BJ (cell line): Measurements from ENCODE around the gene SHROOM3. TPM values are rescaled to one million over a fixed set of nuclear protein-coding genes. Genes with fewer than 3 reads are reported as not detected.

Source experiments
- CTCF ChIA-PET: fragments of 350-600 bp; formaldehyde crosslinking; extraction: SDS; loops from one replicate; lab custom pipeline; 2021; ENCODE audit warnings: antibody characterized with exemption, inconsistent platforms; lab: Yijun Ruan, JAX
- POLR2A ChIA-PET: fragments of 300-600 bp; sonication (Branson Sonifier 250); formaldehyde crosslinking; extraction: SDS; loops from one replicate; lab custom pipeline; 2021; ENCODE audit warnings: antibody characterized with exemption; lab: Charles Lee
- DNase-seq: peaks from one replicate; pipeline ENCODE4 v3.0.0-alpha.2; 2011; ENCODE audit warnings: low read depth
- H3K27me3 ChIP-seq: 2 replicates; pipeline ENCODE4 v1.6.0; 2011; ENCODE audit warnings: low read length; ENCODE audit not compliant: control insufficient read depth, insufficient read depth
- H3K36me3 ChIP-seq: 2 replicates; pipeline ENCODE4 v1.5.1; 2011; ENCODE audit warnings: low read length; ENCODE audit not compliant: control insufficient read depth, insufficient read depth
- H3K4me3 ChIP-seq: 2 replicates; pipeline ENCODE4 v1.5.1; 2011; ENCODE audit warnings: low read depth, mild to moderate bottlenecking, control low read depth, low read length
- CTCF ChIP-seq: IDR thresholded peaks from 2 replicates; pipeline ENCODE4 v1.5.1; 2011; ENCODE audit warnings: low read depth, mild to moderate bottlenecking, control low read depth, inconsistent platforms, low read length, moderate library complexity; ENCODE audit not compliant: insufficient read depth
- polyA plus RNA-seq: library from polyadenylated mRNA; depleted of rRNA; stranded (reverse); fragments of >200 nt; gene quantifications from 2 replicates; pipeline ENCODE4 v1.2.3, GENCODE V29; 2011

SHROOM3 gene
- polyA plus RNA-seq, 1 experiment = 46.1 TPM

- no peaks in the 10 kb centered on the region for H3K36me3 ChIP-seq
- no peak overlapping the region for H3K4me3 ChIP-seq
- DNase-seq = no peak
- no peak for TF ChIP-seq CTCF
- ChIA-PET CTCF (no interaction called here), POLR2A (no interaction called here)
- no peaks in the 10 kb centered on the region for H3K27me3 ChIP-seq
Observed at GRCh38 chr4:76596713-76597112, 161.7 kb downstream of the SHROOM3 start.

GRCh38 chr4:76597423-76597979, 162.5 kb downstream of the SHROOM3 start:
- ChIA-PET CTCF (no interaction called here), POLR2A (no interaction called here)
- Histone ChIP-seq H3K4me3 (no peak overlapping the region), H3K27me3 (no peaks in the 10 kb centered on the region), H3K36me3 (no peaks in the 10 kb centered on the region)
- no peak for TF ChIP-seq CTCF
- no peak for DNase-seq

GRCh38 chr4:76600447-76600846, 165.4 kb downstream of the SHROOM3 start:
- no peak overlapping the region for H3K4me3 ChIP-seq
- no peak for DNase-seq
- POLR2A ChIA-PET = no interaction called here
- no peaks in the 10 kb centered on the region for H3K27me3 ChIP-seq
- TF ChIP-seq CTCF = no peak
- H3K36me3 ChIP-seq = no peaks in the 10 kb centered on the region
- CTCF ChIA-PET = no interaction called here

- Histone ChIP-seq H3K4me3 (no peak overlapping the region), H3K27me3 (no peaks in the 10 kb centered on the region), H3K36me3 (no peaks in the 10 kb centered on the region)
- no peak for DNase-seq
- POLR2A ChIA-PET = interaction anchor here (0.7 kb wide), 1 partner anchor 136 kb away, joined by 4 read pairs; no protein-coding TSS in a partner anchor
- CTCF ChIA-PET = interaction anchor here (0.8 kb wide), 1 partner anchor 11 kb away, joined by 4 read pairs; no protein-coding TSS in a partner anchor
- no peak for TF ChIP-seq CTCF
Observed at GRCh38 chr4:76601791-76602190, 166.8 kb downstream of the SHROOM3 start.

GRCh38 chr4:76605099-76605563, 170.1 kb downstream of the SHROOM3 start:
- CTCF ChIA-PET = interaction anchor here (1.4 kb wide), 1 partner anchor 94 kb away, joined by 3 read pairs; no protein-coding TSS in a partner anchor
- H3K27me3 ChIP-seq = no peaks in the 10 kb centered on the region
- peak; percentile 91 for DNase-seq
- H3K4me3 ChIP-seq = no peak overlapping the region
- TF ChIP-seq CTCF = no peak
- H3K36me3 ChIP-seq = no peaks in the 10 kb centered on the region
- POLR2A ChIA-PET = interaction anchor here (0.6 to 0.9 kb wide), 3 partner anchors 148 to 431 kb away, joined by 3 to 4 read pairs (median 4); no protein-coding TSS in a partner anchor
